ENCODE data around the gene PMAIP1.

Gene PMAIP1

GRCh38 chr18:59941331-59941730 lies 41.5 kb downstream of the PMAIP1 start:
- Mint-ChIP-seq H3K4me1 (no peaks in the 10 kb centered on the region), H3K4me3 (no peak overlapping the region), H3K36me3 (ENCODE audit: low read depth) (no peaks in the 10 kb centered on the region), H3K9me3 (no peaks in the 10 kb centered on the region), H3K27ac (no peak overlapping the region), H3K27me3 (peaks cover 5% of the 10 kb centered on the region)
- ATAC-seq: no peak
- no peak for DNase-seq

GRCh38 chr18:59942601-59943000 lies 42.8 kb downstream of the PMAIP1 start:
- no peaks in the 10 kb centered on the region for H3K36me3 Mint-ChIP-seq (ENCODE audit: low read depth)
- ATAC-seq (no peak), DNase-seq (no peak)
- peaks cover 7% of the 10 kb centered on the region for H3K27me3 Mint-ChIP-seq
- H3K4me1 Mint-ChIP-seq: no peaks in the 10 kb centered on the region
- H3K27ac Mint-ChIP-seq: no peak overlapping the region
- no peak overlapping the region for H3K4me3 Mint-ChIP-seq
- H3K9me3 Mint-ChIP-seq: no peaks in the 10 kb centered on the region

- ATAC-seq: no peak
- H3K27me3 Mint-ChIP-seq: peaks cover 9% of the 10 kb centered on the region
- peaks cover 10% of the 10 kb centered on the region for H3K4me1 Mint-ChIP-seq
- no peaks in the 10 kb centered on the region for H3K9me3 Mint-ChIP-seq
- no peak for DNase-seq
- no peak overlapping the region for H3K27ac Mint-ChIP-seq
- no peaks in the 10 kb centered on the region for H3K36me3 Mint-ChIP-seq (ENCODE audit: low read depth)
- no peak overlapping the region for H3K4me3 Mint-ChIP-seq
These were observed 45.7 kb downstream of the PMAIP1 start for GRCh38 chr18:59945544-59945943.

- no peak for DNase-seq
- Mint-ChIP-seq H3K9me3 (no peaks in the 10 kb centered on the region), H3K27me3 (peaks cover 7% of the 10 kb centered on the region)
These were observed 50.6 kb downstream of the PMAIP1 start for GRCh38 chr18:59950215-59950944.

GRCh38 chr18:59951591-59951990 lies 51.8 kb downstream of the PMAIP1 start:
- Mint-ChIP-seq H3K4me1 (peaks cover 47% of the 10 kb centered on the region), H3K4me3 (no peak overlapping the region), H3K9me3 (no peaks in the 10 kb centered on the region), H3K27ac (no peak overlapping the region), H3K27me3 (peaks cover 7% of the 10 kb centered on the region), H3K36me3 (ENCODE audit: low read depth) (no peaks in the 10 kb centered on the region)
- ATAC-seq (no peak), DNase-seq (no peak)

More at GRCh38 chr18:59950215-59950944, 50.6 kb downstream of the PMAIP1 start:
- Mint-ChIP-seq H3K4me1 (peaks cover 47% of the 10 kb centered on the region), H3K27ac (no peak overlapping the region), H3K36me3 (ENCODE audit: low read depth) (no peaks in the 10 kb centered on the region), H3K4me3 (no peak overlapping the region)
- peak; percentile 53 for ATAC-seq

- Mint-ChIP-seq H3K9me3 (no peaks in the 10 kb centered on the region), H3K4me1 (peaks cover 47% of the 10 kb centered on the region), H3K36me3 (ENCODE audit: low read depth) (no peaks in the 10 kb centered on the region), H3K27ac (peak overlapping the region; percentile 76), H3K4me3 (no peak overlapping the region), H3K27me3 (peaks cover 8% of the 10 kb centered on the region)
- DNase-seq (no peak), ATAC-seq (no peak)
These were observed 52.6 kb downstream of the PMAIP1 start for GRCh38 chr18:59952283-59953007.

Data from activated naive CD8-positive, alpha-beta T cell treated with anti-CD3 and anti-CD28 coated beads, Interleukin-2, amount 50 U/mL, for 24 hours (primary cell).